Activated T-helper 17 cell treated with anti-CD3 and anti-CD28 coated beads, Interleukin-2, amount 50 U/mL, for 72 hours (primary cell): ENCODE data around the gene ACTR1B. TPM values are rescaled to one million over a fixed set of nuclear protein-coding genes. Genes with fewer than 3 reads are reported as not detected.
"Not testable (repeated sequence)": the region's sequence is repeated elsewhere in the genome, so short reads cannot be mapped to it uniquely, and the experiment has no call there.

Experiments
- ATAC-seq: fragments of 150-1000 bp; cut with Tn5 transposase; replicated peaks from 2 replicates; pipeline ENCODE4 v1.10.0; 2021; ENCODE audit warnings: mild to moderate bottlenecking, moderate library complexity
- H3K27ac Mint-ChIP-seq: one replicate; pipeline ENCODE4 v1.8.0; 2022; ENCODE audit warnings: mixed read lengths
- H3K27me3 Mint-ChIP-seq: one replicate; pipeline ENCODE4 v1.8.0; 2022; ENCODE audit warnings: mixed read lengths
- H3K36me3 Mint-ChIP-seq: one replicate; pipeline ENCODE4 v1.8.0; 2022; ENCODE audit warnings: low read depth, mild to moderate bottlenecking, mixed read lengths
- H3K4me1 Mint-ChIP-seq: one replicate; pipeline ENCODE4 v1.8.0; 2022; ENCODE audit warnings: mixed read lengths
- H3K4me3 Mint-ChIP-seq: one replicate; pipeline ENCODE4 v1.8.0; 2022; ENCODE audit warnings: mild to moderate bottlenecking, mixed read lengths
- H3K9me3 Mint-ChIP-seq: one replicate; pipeline ENCODE4 v1.8.0; 2022; ENCODE audit warnings: mixed read lengths
- total RNA-seq, 2 donors: library from RNA; stranded (reverse); gene quantifications; one replicate each; pipeline ENCODE4 v1.2.3, GENCODE V29; 2022

ACTR1B gene
- total RNA-seq, 2 donors from 2014 or later, result 68.7 to 148 TPM

- Mint-ChIP-seq H3K27me3 (no peaks in the 10 kb centered on the region), H3K27ac (no peak overlapping the region), H3K4me3 (no peak overlapping the region), H3K4me1 (peaks cover 5% of the 10 kb centered on the region), H3K9me3 (no peaks in the 10 kb centered on the region), H3K36me3 (no peaks in the 10 kb centered on the region)
- peak; percentile 73 for ATAC-seq
Measured at GRCh38 chr2:97699765-97700444, 36.1 kb upstream of the ACTR1B start.

GRCh38 chr2:97698530-97698929 lies 34.7 kb upstream of the ACTR1B start:
- no peaks in the 10 kb centered on the region for H3K9me3 Mint-ChIP-seq
- H3K4me3 Mint-ChIP-seq, result no peak overlapping the region
- no peaks in the 10 kb centered on the region for H3K36me3 Mint-ChIP-seq
- H3K4me1 Mint-ChIP-seq, result peaks cover 5% of the 10 kb centered on the region
- no peaks in the 10 kb centered on the region for H3K27me3 Mint-ChIP-seq
- no peak overlapping the region for H3K27ac Mint-ChIP-seq
- ATAC-seq, result no peak

- H3K4me3 Mint-ChIP-seq, result peak overlapping the region; percentile 33
Measured at GRCh38 chr2:97697252-97698235, 33.7 kb upstream of the ACTR1B start.

GRCh38 chr2:97695744-97696143 lies 31.9 kb upstream of the ACTR1B start:
- H3K9me3 Mint-ChIP-seq, result no peaks in the 10 kb centered on the region
- H3K27me3 Mint-ChIP-seq, result no peaks in the 10 kb centered on the region
- H3K4me1 Mint-ChIP-seq, result peaks cover 5% of the 10 kb centered on the region
- no peak overlapping the region for H3K4me3 Mint-ChIP-seq
- peak overlapping the region; percentile 37 for H3K27ac Mint-ChIP-seq
- no peak for ATAC-seq
- no peaks in the 10 kb centered on the region for H3K36me3 Mint-ChIP-seq

More at GRCh38 chr2:97697252-97698235, 33.7 kb upstream of the ACTR1B start:
- Mint-ChIP-seq H3K36me3 (no peaks in the 10 kb centered on the region), H3K27me3 (no peaks in the 10 kb centered on the region), H3K27ac (peak overlapping the region; percentile 39), H3K4me1 (peaks cover 5% of the 10 kb centered on the region), H3K9me3 (no peaks in the 10 kb centered on the region)
- ATAC-seq, result peak; percentile 95

GRCh38 chr2:97693476-97693875 lies 29.6 kb upstream of the ACTR1B start:
- no peak overlapping the region for H3K4me3 Mint-ChIP-seq
- no peaks in the 10 kb centered on the region for H3K36me3 Mint-ChIP-seq
- ATAC-seq, result no peak
- H3K27ac Mint-ChIP-seq, result no peak overlapping the region
- no peaks in the 10 kb centered on the region for H3K9me3 Mint-ChIP-seq
- H3K27me3 Mint-ChIP-seq, result no peaks in the 10 kb centered on the region
- H3K4me1 Mint-ChIP-seq, result peaks cover 10% of the 10 kb centered on the region

GRCh38 chr2:97691166-97691565 lies 27.3 kb upstream of the ACTR1B start:
- no peak overlapping the region for H3K27ac Mint-ChIP-seq
- no peaks in the 10 kb centered on the region for H3K9me3 Mint-ChIP-seq
- H3K36me3 Mint-ChIP-seq, result no peaks in the 10 kb centered on the region
- H3K4me3 Mint-ChIP-seq, result no peak overlapping the region
- peaks cover 10% of the 10 kb centered on the region for H3K4me1 Mint-ChIP-seq
- no peaks in the 10 kb centered on the region for H3K27me3 Mint-ChIP-seq
- no peak for ATAC-seq

- no peaks in the 10 kb centered on the region for H3K27me3 Mint-ChIP-seq
- no peaks in the 10 kb centered on the region for H3K36me3 Mint-ChIP-seq
- peak; percentile 98 for ATAC-seq
- H3K4me3 Mint-ChIP-seq, result peak overlapping the region; percentile 71
- peaks cover 10% of the 10 kb centered on the region for H3K4me1 Mint-ChIP-seq
- H3K27ac Mint-ChIP-seq, result peak overlapping the region; percentile 92
- no peaks in the 10 kb centered on the region for H3K9me3 Mint-ChIP-seq
Measured at GRCh38 chr2:97688062-97688827, 24.4 kb upstream of the ACTR1B start.

- Mint-ChIP-seq H3K4me1 (peaks cover 10% of the 10 kb centered on the region), H3K4me3 (peak overlapping the region; percentile 29)
- not testable (repeated sequence) for H3K27me3 Mint-ChIP-seq, H3K36me3 Mint-ChIP-seq, H3K9me3 Mint-ChIP-seq, H3K27ac Mint-ChIP-seq
- peak; percentile 6 for ATAC-seq
Measured at GRCh38 chr2:97687235-97687634, 23.4 kb upstream of the ACTR1B start.

- peak overlapping the region; percentile 8 for H3K27ac Mint-ChIP-seq
- ATAC-seq, result no peak
- H3K27me3 Mint-ChIP-seq, result no peaks in the 10 kb centered on the region
- H3K9me3 Mint-ChIP-seq, result no peaks in the 10 kb centered on the region
- H3K4me1 Mint-ChIP-seq, result peaks cover 19% of the 10 kb centered on the region
- no peak overlapping the region for H3K4me3 Mint-ChIP-seq
- no peaks in the 10 kb centered on the region for H3K36me3 Mint-ChIP-seq
Measured at GRCh38 chr2:97678298-97678697, 14.5 kb upstream of the ACTR1B start.

- Mint-ChIP-seq H3K9me3 (no peaks in the 10 kb centered on the region), H3K36me3 (no peaks in the 10 kb centered on the region), H3K27ac (no peak overlapping the region), H3K27me3 (no peaks in the 10 kb centered on the region), H3K4me1 (peaks cover 25% of the 10 kb centered on the region), H3K4me3 (no peak overlapping the region)
- ATAC-seq, result no peak
Measured at GRCh38 chr2:97677480-97677879, 13.6 kb upstream of the ACTR1B start.

- H3K4me3 Mint-ChIP-seq, result peak overlapping the region; percentile 23
- no peaks in the 10 kb centered on the region for H3K27me3 Mint-ChIP-seq
- H3K4me1 Mint-ChIP-seq, result peaks cover 25% of the 10 kb centered on the region
- no peaks in the 10 kb centered on the region for H3K36me3 Mint-ChIP-seq
- H3K27ac Mint-ChIP-seq, result no peak overlapping the region
- H3K9me3 Mint-ChIP-seq, result no peaks in the 10 kb centered on the region
- ATAC-seq, result peak; percentile 46
Measured at GRCh38 chr2:97676620-97677019, 12.8 kb upstream of the ACTR1B start.

- no peaks in the 10 kb centered on the region for H3K36me3 Mint-ChIP-seq
- no peak for ATAC-seq
- peaks cover 25% of the 10 kb centered on the region for H3K4me1 Mint-ChIP-seq
- H3K27me3 Mint-ChIP-seq, result no peaks in the 10 kb centered on the region
- H3K9me3 Mint-ChIP-seq, result no peaks in the 10 kb centered on the region
- no peak overlapping the region for H3K27ac Mint-ChIP-seq
- no peak overlapping the region for H3K4me3 Mint-ChIP-seq
Measured at GRCh38 chr2:97675430-97676113, 11.7 kb upstream of the ACTR1B start.

- Mint-ChIP-seq H3K27ac (peak overlapping the region; percentile 95), H3K36me3 (no peaks in the 10 kb centered on the region), H3K9me3 (no peaks in the 10 kb centered on the region), H3K4me1 (peaks cover 25% of the 10 kb centered on the region), H3K4me3 (peak overlapping the region; percentile 70), H3K27me3 (no peaks in the 10 kb centered on the region)
- ATAC-seq, result peak; percentile 83
Measured at GRCh38 chr2:97673915-97674283, 10.1 kb upstream of the ACTR1B start.
